Stimulated activated CD8-positive, alpha-beta memory T cell treated with anti-CD3 and anti-CD28 coated beads, Interleukin-4, amount 100 ng/mL, for 24 hours (primary cell): ENCODE measurements around the gene CHIC2.

Source experiments
- DNase-seq: peaks from one replicate; pipeline ENCODE4 v3.0.0-alpha.2; 2020; ENCODE audit warnings: low read depth

The CHIC2 gene

DNA sequence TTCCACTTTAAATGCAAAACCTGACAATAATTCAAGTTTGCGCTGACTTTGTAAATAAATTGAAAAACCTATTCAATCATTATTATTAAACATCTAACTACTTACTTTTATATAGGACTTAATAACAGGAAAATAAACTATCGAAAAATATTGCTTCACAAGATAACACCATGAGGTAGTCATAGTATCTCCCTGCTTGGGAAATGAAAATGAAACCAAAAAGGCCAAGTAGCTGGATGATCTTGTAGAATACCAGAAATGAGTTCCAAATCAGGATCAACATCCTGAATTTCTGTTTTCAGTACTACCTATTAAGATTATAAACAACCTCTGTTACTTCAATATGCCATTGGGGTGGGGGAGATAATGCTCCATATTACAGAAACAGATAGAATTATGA is 58.9 kb downstream of the CHIC2 start:
- no peak for DNase-seq

DNA sequence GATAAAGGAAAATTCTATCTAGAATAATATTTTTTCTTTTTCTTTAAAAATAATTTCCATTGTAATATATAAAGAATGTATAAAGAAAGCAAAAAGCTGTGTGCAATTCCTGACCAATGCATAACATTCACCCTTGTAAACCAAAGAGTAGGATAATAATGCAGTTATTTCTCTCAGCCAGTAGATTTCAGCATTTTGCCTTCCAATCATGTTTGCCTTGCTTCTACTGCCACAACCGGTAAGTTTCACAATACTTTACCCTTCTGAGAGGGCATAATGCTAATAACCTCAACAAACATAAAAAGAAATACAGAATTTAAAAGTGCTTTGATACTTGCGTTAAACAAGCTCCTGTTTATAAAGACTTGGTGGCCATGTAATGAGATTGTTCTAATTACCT is 59.9 kb downstream of the CHIC2 start:
- no peak for DNase-seq

DNA sequence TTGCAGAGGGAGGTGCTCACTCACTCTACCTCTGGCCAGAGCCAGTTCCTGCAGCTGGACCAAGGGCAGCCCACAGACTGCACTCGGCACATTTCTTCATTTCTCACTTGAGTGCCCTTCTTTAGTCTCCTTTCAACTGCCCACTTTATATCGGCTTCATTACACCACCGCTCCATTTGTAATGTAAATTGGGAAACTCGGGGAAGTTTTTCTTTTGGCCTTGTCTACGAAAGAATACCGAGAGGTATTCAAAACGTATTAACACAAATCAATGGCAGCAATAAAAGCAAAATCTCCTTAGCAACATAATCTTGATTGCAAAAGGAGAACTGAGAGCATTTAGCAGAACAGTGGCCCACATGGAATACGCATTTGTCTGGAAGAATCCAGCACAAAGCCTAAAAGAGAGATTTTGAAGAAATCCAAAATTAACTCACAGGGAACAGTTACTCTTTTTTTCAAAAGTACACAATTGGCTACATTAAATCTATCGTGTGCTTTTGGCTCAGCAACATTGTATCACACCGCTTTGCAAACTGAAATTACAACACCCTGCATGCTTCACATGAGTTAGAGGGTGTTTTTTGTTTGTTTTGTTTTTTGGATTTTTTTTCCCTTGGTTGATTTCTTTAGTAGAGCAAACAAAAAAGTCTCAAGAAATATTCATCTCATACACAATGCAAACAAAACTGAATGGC is 62.6 kb downstream of the CHIC2 start:
- DNase-seq, result no peak

DNA sequence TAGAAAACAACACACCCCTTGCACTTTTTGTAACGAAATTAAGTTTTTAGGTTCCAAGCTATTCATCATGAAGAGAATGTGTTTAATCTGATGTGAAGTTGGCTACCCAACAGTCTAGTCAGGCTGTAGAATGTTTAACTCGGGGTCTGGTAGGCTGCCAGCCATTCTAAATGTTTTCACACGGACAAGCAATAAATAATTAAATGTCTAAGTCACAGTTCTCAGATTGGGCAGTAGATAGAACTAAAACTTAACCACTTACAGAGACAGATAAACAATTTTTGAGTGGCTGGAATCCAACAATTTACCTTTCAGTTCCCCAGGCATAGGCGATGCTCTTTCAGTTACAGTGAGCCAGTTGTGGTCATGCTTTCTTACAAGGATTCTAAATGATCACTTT is 66.5 kb downstream of the CHIC2 start:
- no peak for DNase-seq

DNA sequence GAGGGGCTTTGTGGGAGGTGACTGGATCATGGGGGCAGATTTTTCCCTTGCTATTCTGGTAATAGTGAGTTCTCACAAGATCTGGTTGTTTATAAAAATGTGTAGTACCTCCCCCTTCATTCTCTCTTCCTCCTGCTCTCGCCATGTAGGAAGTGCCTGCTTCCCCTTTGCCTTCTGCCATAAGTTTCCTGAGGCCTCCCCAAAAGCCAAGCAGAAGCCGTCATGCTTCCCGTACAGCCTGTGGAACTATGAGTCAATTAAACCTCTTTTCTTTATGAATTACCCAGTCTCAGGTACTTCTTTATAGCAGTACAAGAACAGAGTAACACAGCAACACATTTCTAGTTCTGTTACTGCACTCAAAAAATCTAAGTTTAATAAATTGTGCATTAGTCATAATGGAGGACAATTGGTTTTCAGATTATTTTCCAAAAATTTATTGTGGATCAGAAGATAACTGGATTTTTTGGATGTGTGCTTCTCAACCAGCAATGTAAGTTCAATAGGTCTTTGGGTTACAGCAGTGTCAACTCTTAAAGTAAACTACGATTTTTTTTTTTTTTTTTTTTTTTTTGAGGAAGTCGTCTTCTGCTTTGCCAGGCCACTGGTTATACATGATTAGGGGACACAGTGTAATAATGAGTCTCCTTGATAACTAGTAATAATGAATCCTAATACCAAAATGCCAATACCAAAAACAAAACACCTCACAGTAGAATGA is 69.9 kb downstream of the CHIC2 start:
- no peak for DNase-seq

DNA sequence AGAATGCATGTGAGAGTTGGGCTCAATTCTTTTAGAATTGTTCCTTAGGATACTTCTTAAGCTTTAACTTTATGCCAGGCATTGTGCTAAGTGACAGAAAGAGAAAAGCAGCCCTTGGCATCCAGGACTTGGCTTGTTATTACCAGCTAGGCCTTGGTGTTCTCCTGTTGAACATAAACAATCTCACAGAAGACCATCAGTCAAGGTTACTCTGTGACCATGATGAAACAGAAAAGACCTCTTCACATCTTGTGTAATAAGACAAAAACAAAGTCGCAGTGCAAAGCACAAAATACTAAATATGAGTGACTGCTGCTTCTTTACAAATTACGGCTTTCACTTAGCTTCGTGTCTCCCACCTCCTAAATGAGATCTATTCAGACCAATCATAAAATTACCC is 71.6 kb downstream of the CHIC2 start:
- no peak for DNase-seq

DNA sequence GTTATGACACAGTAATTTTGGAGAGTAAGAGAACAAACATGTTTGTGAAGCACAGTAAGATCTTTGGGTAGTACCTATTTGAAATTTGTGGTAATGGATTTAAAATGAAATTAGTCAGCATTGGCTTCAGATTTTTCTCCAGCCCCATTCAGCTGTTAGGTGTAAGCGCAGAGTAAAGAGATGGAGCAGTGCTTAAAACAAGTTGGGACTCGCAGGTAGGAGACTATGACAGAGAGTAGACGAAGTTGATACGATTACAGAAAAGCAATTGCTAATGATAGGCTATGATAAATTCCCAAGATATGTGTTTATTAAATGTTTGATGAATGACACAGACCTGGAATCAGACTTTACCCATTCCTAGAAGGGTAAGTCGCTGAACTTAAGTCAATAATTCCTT is 72.6 kb downstream of the CHIC2 start:
- no peak for DNase-seq

DNA sequence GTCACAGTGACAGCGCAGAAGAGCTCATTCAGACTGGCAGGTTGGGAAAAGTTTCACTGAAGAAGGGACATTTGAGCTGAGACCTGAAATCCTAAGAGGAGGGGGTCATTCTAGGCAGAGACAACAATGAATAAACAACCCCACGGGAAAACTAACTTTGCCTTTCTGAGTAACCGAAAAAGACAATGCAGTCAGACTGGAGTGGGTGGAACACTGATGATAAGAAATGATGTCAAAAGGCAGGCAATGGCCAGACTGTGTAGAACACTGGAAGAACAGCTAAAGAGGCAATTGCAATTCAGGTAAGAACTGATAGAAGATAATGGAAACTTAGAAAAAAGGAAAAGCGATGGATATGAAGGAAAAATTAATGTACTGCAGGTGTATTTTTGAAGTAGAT is 73.8 kb downstream of the CHIC2 start:
- DNase-seq, result no peak

DNA sequence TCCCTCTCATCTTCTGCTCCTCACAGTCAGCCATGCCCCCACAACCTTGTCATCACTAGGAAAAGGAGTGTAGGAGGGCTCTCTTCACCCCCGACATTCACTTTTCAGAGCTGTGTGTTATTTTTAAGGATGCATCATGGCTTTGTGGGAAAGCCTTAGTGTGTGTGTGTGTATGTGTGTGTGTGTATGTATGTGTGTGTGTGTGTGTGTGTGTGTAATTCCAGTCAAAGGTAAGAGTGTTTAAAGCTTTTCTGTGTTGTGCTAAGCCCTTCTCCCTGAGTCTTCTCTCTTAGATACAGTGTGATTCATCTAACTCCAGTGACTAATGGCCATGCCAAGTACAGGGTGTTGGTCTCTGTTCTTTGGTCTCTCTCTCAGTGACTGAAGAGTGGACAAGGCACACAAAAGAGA is 76.6 kb downstream of the CHIC2 start:
- DNase-seq, result no peak

DNA sequence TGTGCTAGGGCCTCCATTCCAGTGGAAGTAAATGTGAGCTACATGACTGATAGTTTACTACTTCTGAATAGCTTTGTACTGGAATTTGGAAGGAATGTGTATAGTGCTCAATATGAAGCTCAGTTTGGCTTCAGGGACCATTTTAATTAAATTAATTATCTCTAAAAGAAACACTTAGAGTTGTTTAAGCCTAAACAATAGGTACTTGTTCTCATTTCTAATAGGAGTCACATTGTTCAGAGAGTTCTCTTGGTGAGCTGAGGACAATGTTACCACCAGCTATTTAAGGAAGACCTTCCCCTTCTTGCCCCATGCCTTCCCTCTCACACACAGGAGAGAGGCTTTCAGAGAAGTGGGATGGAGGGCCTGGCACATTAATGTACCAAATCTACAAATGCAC is 78.3 kb downstream of the CHIC2 start:
- DNase-seq, result no peak

DNA sequence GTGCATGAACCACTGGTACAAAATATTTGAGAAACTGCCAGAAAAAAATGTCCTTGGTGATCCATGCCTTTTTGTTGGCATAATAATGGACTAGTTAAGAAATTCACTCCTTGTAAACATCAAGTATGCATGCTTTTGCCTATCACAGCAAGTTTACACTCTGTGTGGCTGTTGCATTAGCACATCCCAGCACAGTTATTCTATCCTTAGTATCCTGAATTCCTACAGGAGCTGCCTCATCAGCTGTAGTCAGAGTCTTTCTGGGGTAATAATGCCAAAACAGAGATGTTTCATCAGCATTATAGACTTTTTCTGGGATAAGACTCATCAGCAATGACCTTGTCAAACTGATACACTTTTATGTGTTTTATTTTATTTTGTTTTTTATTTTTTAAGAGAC is 82.8 kb downstream of the CHIC2 start:
- no peak for DNase-seq

DNA sequence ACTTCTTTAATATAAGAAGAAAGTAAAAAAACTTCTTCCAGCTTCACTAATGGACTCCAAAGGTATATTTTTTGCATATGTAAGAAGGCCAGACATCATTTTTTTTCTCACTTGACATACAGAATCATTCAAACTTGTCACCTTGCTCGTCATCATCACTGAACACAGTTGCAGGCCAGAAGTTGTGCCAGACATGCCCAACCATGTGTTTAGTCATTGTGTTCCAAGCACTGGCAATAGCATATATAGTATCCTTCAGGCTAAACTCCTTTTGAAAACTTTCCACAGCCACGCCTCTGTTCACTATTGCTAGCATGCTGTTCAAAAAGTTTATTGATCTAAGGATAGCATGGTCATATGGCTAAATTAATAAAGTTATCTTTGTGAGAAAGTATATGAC is 83.3 kb downstream of the CHIC2 start:
- DNase-seq, result no peak

DNA sequence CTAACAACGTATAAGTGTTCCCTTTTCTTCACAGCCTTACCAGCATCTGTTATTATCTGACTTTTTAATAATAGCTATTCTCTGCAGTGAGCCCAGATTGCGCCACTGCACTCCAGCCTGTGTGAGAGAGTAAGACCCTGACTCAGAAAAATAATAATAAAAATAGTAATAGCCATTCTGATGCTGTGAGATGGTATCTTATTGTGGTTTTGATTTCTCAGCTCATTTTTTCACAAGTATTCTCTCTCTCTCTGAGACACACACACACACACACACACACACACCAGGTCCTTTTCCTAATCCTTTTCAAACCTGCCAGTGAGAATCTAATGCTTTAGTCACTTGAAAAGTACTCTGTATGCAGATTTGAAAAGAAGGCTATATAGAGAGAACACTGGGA is 89.8 kb downstream of the CHIC2 start:
- DNase-seq, result no peak

DNA sequence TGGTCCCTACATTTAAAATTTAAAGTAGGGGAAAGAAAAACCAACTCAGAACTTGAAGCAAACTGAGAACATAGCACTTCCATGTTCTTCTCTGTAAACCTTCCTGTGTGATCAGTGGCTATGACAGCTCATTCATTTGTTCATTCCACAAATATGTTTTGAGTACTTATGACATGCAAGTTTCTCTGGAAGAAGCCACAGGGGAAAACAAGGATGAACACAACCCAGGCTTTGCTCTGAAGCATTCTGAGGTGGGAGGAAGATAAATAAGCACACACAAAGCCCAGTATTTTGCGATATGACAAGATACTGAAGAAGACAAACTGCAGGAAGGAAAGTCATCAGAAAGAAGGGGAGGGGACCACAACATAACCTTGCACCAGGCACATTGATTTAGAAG is 96.4 kb downstream of the CHIC2 start:
- DNase-seq, result no peak

DNA sequence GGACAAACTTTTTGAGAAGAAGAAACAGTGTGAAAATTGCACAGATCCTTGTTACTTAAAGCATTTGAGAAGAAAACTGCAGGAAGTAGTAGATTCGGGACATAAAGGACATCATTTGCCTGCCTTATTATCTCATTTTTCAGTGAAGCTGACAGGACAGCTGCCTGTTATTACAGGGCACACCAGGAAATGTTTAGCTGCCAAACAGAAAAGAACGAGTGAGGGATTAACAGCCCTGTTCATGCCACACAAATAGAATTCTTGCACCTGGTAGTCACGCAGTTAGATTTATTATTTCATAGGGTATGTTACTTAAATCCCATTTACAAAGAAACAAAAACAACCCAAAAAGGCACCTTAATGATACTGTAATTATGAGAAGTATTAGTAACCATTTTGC is 100.6 kb downstream of the CHIC2 start:
- DNase-seq, result no peak

DNA sequence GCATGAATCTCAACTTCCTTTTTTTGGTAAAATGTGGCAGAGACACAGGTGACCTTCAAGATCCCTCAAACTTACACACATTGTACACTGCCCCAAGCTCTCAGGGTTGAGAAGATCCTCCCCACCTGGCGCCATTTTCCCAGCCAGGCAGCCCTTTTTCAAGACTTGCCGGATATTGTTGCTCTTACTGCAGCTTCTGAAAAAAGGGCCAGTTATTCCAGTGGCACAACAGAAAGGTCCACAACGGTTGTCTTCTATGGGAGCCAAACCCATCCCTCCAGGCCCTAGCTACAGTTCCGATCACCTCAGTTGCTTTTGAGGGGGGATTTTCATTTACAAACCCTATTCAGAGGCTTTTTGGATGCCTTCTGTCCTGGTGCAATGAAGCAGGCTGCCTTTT is 101.1 kb downstream of the CHIC2 start:
- no peak for DNase-seq

DNA sequence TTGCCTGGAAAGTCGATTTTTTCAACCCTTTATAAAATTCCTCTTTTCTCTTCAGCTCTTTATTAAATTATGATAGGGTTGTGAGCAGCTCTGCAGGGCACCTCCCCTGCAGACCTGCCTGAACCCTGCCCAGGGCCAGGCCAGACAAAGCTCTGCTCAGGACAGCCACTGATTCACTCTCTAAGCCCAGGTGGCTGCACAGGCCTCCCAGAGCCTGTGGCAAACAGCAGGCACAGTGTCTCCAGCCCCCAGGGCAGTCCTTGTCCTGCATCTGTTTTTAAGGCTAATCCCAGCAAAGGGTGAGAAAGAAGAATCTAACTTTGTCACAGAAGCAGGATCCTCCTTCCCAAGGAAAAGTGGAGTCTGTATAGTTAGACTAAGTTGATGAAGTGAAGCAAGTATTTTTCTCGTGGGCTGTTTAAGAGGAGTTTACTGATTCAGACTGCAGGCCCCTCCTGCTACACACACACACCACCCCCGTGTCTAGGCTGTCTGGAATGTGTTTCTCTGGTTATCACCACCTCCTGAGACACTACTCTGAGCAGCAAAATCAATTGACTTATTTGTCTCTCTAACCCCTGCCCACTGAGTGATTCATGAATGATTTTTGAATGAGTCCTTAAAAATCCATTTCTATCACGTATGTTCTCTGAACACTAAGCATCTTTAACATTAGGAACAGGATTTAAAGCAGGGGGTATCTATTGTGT is 101.7 kb downstream of the CHIC2 start:
- DNase-seq, result no peak

DNA sequence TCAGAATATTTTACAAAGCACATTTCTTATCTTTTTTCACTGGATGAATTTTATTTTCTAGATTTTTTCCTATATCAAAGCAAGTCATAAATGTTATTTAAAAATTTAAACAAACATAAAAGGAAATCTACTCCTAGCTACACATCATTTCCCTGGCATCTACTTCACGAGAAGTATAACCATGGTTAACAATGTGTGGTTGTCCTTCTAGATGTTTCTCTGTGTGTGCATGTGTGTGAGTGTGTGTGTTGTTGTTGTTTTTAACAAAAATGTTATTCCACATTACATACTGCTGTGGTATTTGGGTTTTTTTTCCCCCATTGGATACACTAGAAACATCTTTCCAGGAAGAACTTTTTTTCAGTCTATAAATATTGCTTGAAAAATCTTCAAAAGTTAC is 103.1 kb downstream of the CHIC2 start:
- DNase-seq, result no peak

DNA sequence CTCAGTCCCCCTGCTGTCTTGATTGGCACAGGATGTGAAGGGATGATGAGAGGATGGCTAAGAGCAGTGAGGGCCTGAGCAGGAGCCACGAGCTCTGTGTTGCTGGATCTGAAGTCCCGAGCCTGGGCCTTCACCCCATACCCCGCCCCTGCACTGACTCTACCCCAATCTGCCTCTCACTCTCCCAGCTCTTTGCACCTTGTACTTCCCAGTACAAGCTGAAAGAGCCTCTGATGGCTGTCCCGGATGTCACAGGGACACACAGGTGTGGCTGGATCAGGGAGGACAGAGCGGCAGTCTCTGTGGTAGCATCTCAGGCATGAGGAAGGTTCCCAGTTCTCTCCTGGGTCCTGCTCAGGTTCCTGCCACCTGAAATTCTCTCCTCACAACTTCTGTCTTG is 103.6 kb downstream of the CHIC2 start:
- no peak for DNase-seq
